ENCODE measurements around the gene DLG5.

Gene DLG5

GRCh38 chr10:77854115-77854514 is 72.4 kb downstream of the DLG5 start:
- TF ChIP-seq CTCF (IDR thresholded peaks at IDR 0.05; ENCODE audit: control insufficient read depth, insufficient read depth, low read depth, low read length, missing control alignments) = no peak
- DNase-seq (ENCODE audit: low read depth) = no peak
- H3K4me3 ChIP-seq (ENCODE audit: control insufficient read depth, low read depth, low read length) = no peak overlapping the region

- no peak for DNase-seq (ENCODE audit: low read depth)
- H3K4me3 ChIP-seq (ENCODE audit: control insufficient read depth, low read depth, low read length) = no peak overlapping the region
- TF ChIP-seq CTCF (IDR thresholded peaks at IDR 0.05; ENCODE audit: control insufficient read depth, insufficient read depth, low read depth, low read length, missing control alignments) = no peak
These were observed 73.3 kb downstream of the DLG5 start for GRCh38 chr10:77853256-77853655.

- no peak overlapping the region for H3K4me3 ChIP-seq (ENCODE audit: control insufficient read depth, low read depth, low read length)
- no peak for TF ChIP-seq CTCF (IDR thresholded peaks at IDR 0.05; ENCODE audit: control insufficient read depth, insufficient read depth, low read depth, low read length, missing control alignments)
- DNase-seq (ENCODE audit: low read depth) = no peak
These were observed 75.8 kb downstream of the DLG5 start for GRCh38 chr10:77850620-77851231.

- DNase-seq (ENCODE audit: low read depth) = no peak
- no peak for TF ChIP-seq CTCF (IDR thresholded peaks at IDR 0.05; ENCODE audit: control insufficient read depth, insufficient read depth, low read depth, low read length, missing control alignments)
- no peak overlapping the region for H3K4me3 ChIP-seq (ENCODE audit: control insufficient read depth, low read depth, low read length)
These were observed 77.4 kb downstream of the DLG5 start for GRCh38 chr10:77849039-77849664.

GRCh38 chr10:77846718-77847311 is 79.7 kb downstream of the DLG5 start:
- no peak for DNase-seq (ENCODE audit: low read depth)
- H3K4me3 ChIP-seq (ENCODE audit: control insufficient read depth, low read depth, low read length) = no peak overlapping the region
- TF ChIP-seq CTCF (IDR thresholded peaks at IDR 0.05; ENCODE audit: control insufficient read depth, insufficient read depth, low read depth, low read length, missing control alignments) = peak; percentile 96

GRCh38 chr10:77845451-77845850 is 81.1 kb downstream of the DLG5 start:
- no peak for TF ChIP-seq CTCF (IDR thresholded peaks at IDR 0.05; ENCODE audit: control insufficient read depth, insufficient read depth, low read depth, low read length, missing control alignments)
- no peak overlapping the region for H3K4me3 ChIP-seq (ENCODE audit: control insufficient read depth, low read depth, low read length)
- no peak for DNase-seq (ENCODE audit: low read depth)
